GM10266 (cell line): ENCODE data around the gene ZSWIM5.
"Not testable (repeated sequence)": the region's sequence is repeated elsewhere in the genome, so short reads cannot be mapped to it uniquely, and the experiment has no call there.

Experiments
- DNase-seq: peaks from one replicate; pipeline ENCODE4 v3.0.0; 2012; ENCODE audit errors: extremely low spot score
- CTCF ChIP-seq: IDR thresholded peaks from 2 replicates; pipeline ENCODE4 v1.5.1; 2012; ENCODE audit warnings: mild to moderate bottlenecking, low read depth; ENCODE audit not compliant: control insufficient read depth, insufficient read depth; ENCODE audit errors: missing control alignments

Gene ZSWIM5

GRCh38 chr1:45002650-45003645 is 203.5 kb downstream of the ZSWIM5 start:
- no peak for DNase-seq
- TF ChIP-seq CTCF, result no peak

GRCh38 chr1:45001576-45001975 is 204.8 kb downstream of the ZSWIM5 start:
- DNase-seq, result not testable (repeated sequence)

GRCh38 chr1:45001011-45001481 is 205.4 kb downstream of the ZSWIM5 start:
- TF ChIP-seq CTCF, result no peak
- DNase-seq, result no peak

- no peak for TF ChIP-seq CTCF
- no peak for DNase-seq
Observed at GRCh38 chr1:44999232-44999631, 207.2 kb downstream of the ZSWIM5 start.

- no peak for DNase-seq
- no peak for TF ChIP-seq CTCF
Observed at GRCh38 chr1:44995467-44996238, 210.8 kb downstream of the ZSWIM5 start.

- no peak for DNase-seq
- no peak for TF ChIP-seq CTCF
Observed at GRCh38 chr1:44994309-44994898, 212.0 kb downstream of the ZSWIM5 start.

GRCh38 chr1:44988531-44989156 is 217.8 kb downstream of the ZSWIM5 start:
- DNase-seq, result no peak
- TF ChIP-seq CTCF, result no peak
